Measurements from ENCODE around the gene NME7.
"Not testable (repeated sequence)": the region's sequence is repeated elsewhere in the genome, so short reads cannot be mapped to it uniquely, and the experiment has no call there.

The NME7 gene

GRCh38 chr1:169340882-169341281, 26.7 kb downstream of the NME7 start:
- TF ChIP-seq CTCF (IDR thresholded peaks at IDR 0.05; ENCODE audit: insufficient read depth, missing control alignments): no peak
- no peak for DNase-seq (ENCODE audit: insufficient read length, low spot score)
- FAIRE-seq: no peak

- no peak for DNase-seq (ENCODE audit: insufficient read length, low spot score)
- no peak for FAIRE-seq
- no peak for TF ChIP-seq CTCF (IDR thresholded peaks at IDR 0.05; ENCODE audit: insufficient read depth, missing control alignments)
These were observed 27.8 kb downstream of the NME7 start for GRCh38 chr1:169339773-169340172.

- FAIRE-seq (no peak), DNase-seq (ENCODE audit: insufficient read length, low spot score) (no peak)
- no peak for TF ChIP-seq CTCF (IDR thresholded peaks at IDR 0.05; ENCODE audit: insufficient read depth, missing control alignments)
These were observed 29.0 kb downstream of the NME7 start for GRCh38 chr1:169338617-169339016.

GRCh38 chr1:169336947-169337715, 30.5 kb downstream of the NME7 start:
- not testable (repeated sequence) for FAIRE-seq; DNase-seq (ENCODE audit: insufficient read length, low spot score)

- DNase-seq (ENCODE audit: insufficient read length, low spot score); FAIRE-seq: not testable (repeated sequence)
These were observed 32.9 kb downstream of the NME7 start for GRCh38 chr1:169334727-169335126.

- FAIRE-seq (peak; percentile 78), DNase-seq (ENCODE audit: insufficient read length, low spot score) (no peak)
- no peak for TF ChIP-seq CTCF (IDR thresholded peaks at IDR 0.05; ENCODE audit: insufficient read depth, missing control alignments)
These were observed 36.7 kb downstream of the NME7 start for GRCh38 chr1:169330927-169331326.

GRCh38 chr1:169329383-169329782, 38.2 kb downstream of the NME7 start:
- DNase-seq (ENCODE audit: insufficient read length, low spot score) (no peak), FAIRE-seq (no peak)

More at GRCh38 chr1:169329383-169329782, 38.2 kb downstream of the NME7 start:
- no peak for TF ChIP-seq CTCF (IDR thresholded peaks at IDR 0.05; ENCODE audit: insufficient read depth, missing control alignments)
